ENCODE results near the gene UBE4B. TPM values are rescaled to one million over a fixed set of nuclear protein-coding genes. Genes with fewer than 3 reads are reported as not detected.

UBE4B gene
- total RNA-seq, 1 experiment from 2014 or later: 37.0 TPM

GRCh38 chr1:10048601-10049000 lies 15.8 kb downstream of the UBE4B start:
- Histone ChIP-seq H3K4me2 (ENCODE audit: low read depth, low read length, poor library complexity, severe bottlenecking) (no peak overlapping the region), H3K4me1 (ENCODE audit: low read length) (no peaks in the 10 kb centered on the region), H4K20me1 (ENCODE audit: insufficient read depth, low read depth, low read length) (no peaks in the 10 kb centered on the region), H3K9ac (ENCODE audit: low read length) (no peak overlapping the region), H3K27me3 (ENCODE audit: low read length) (no peaks in the 10 kb centered on the region), H3K36me3 (ENCODE audit: insufficient read depth, low read length) (no peaks in the 10 kb centered on the region), H3K4me3 (ENCODE audit: low read length) (no peak overlapping the region), H2AFZ (ENCODE audit: low read length) (no peak overlapping the region), H3K79me2 (ENCODE audit: low read length) (peaks cover 87% of the 10 kb centered on the region), H3K9me3 (ENCODE audit: low read length) (no peaks in the 10 kb centered on the region), H3K9me2 (replicated peaks; ENCODE audit: insufficient read depth, low read length) (no peaks in the 10 kb centered on the region), H3K27ac (ENCODE audit: low read length) (no peak overlapping the region)
- no peak for DNase-seq

GRCh38 chr1:10050611-10051010 lies 17.9 kb downstream of the UBE4B start:
- Histone ChIP-seq H4K20me1 (ENCODE audit: insufficient read depth, low read depth, low read length) (no peaks in the 10 kb centered on the region), H2AFZ (ENCODE audit: low read length) (no peak overlapping the region), H3K27ac (ENCODE audit: low read length) (no peak overlapping the region), H3K79me2 (ENCODE audit: low read length) (peaks cover 87% of the 10 kb centered on the region), H3K4me2 (ENCODE audit: low read depth, low read length, poor library complexity, severe bottlenecking) (no peak overlapping the region), H3K4me1 (ENCODE audit: low read length) (no peaks in the 10 kb centered on the region), H3K9me2 (replicated peaks; ENCODE audit: insufficient read depth, low read length) (no peaks in the 10 kb centered on the region), H3K9ac (ENCODE audit: low read length) (no peak overlapping the region), H3K27me3 (ENCODE audit: low read length) (no peaks in the 10 kb centered on the region), H3K4me3 (ENCODE audit: low read length) (no peak overlapping the region), H3K36me3 (ENCODE audit: insufficient read depth, low read length) (no peaks in the 10 kb centered on the region), H3K9me3 (ENCODE audit: low read length) (no peaks in the 10 kb centered on the region)
- no peak for DNase-seq

- H3K36me3 ChIP-seq (ENCODE audit: insufficient read depth, low read length): no peaks in the 10 kb centered on the region
- H3K4me3 ChIP-seq (ENCODE audit: low read length): no peak overlapping the region
- H3K27ac ChIP-seq (ENCODE audit: low read length): no peak overlapping the region
- no peak overlapping the region for H3K4me2 ChIP-seq (ENCODE audit: low read depth, low read length, poor library complexity, severe bottlenecking)
- H3K9me2 ChIP-seq (replicated peaks; ENCODE audit: insufficient read depth, low read length): no peaks in the 10 kb centered on the region
- peaks cover 86% of the 10 kb centered on the region for H3K79me2 ChIP-seq (ENCODE audit: low read length)
- H4K20me1 ChIP-seq (ENCODE audit: insufficient read depth, low read depth, low read length): no peaks in the 10 kb centered on the region
- H2AFZ ChIP-seq (ENCODE audit: low read length): no peak overlapping the region
- no peaks in the 10 kb centered on the region for H3K4me1 ChIP-seq (ENCODE audit: low read length)
- H3K27me3 ChIP-seq (ENCODE audit: low read length): no peaks in the 10 kb centered on the region
- no peak for DNase-seq
- no peak overlapping the region for H3K9ac ChIP-seq (ENCODE audit: low read length)
- no peaks in the 10 kb centered on the region for H3K9me3 ChIP-seq (ENCODE audit: low read length)
Observed at GRCh38 chr1:10051656-10052055, 18.9 kb downstream of the UBE4B start.

- no peak overlapping the region for H2AFZ ChIP-seq (ENCODE audit: low read length)
- no peak overlapping the region for H3K9ac ChIP-seq (ENCODE audit: low read length)
- no peaks in the 10 kb centered on the region for H3K9me3 ChIP-seq (ENCODE audit: low read length)
- H3K9me2 ChIP-seq (replicated peaks; ENCODE audit: insufficient read depth, low read length): no peaks in the 10 kb centered on the region
- no peak overlapping the region for H3K27ac ChIP-seq (ENCODE audit: low read length)
- H3K4me1 ChIP-seq (ENCODE audit: low read length): no peaks in the 10 kb centered on the region
- H3K36me3 ChIP-seq (ENCODE audit: insufficient read depth, low read length): no peaks in the 10 kb centered on the region
- H3K79me2 ChIP-seq (ENCODE audit: low read length): peaks cover 86% of the 10 kb centered on the region
- no peak overlapping the region for H3K4me3 ChIP-seq (ENCODE audit: low read length)
- no peaks in the 10 kb centered on the region for H4K20me1 ChIP-seq (ENCODE audit: insufficient read depth, low read depth, low read length)
- H3K27me3 ChIP-seq (ENCODE audit: low read length): no peaks in the 10 kb centered on the region
- H3K4me2 ChIP-seq (ENCODE audit: low read depth, low read length, poor library complexity, severe bottlenecking): no peak overlapping the region
- no peak for DNase-seq
Observed at GRCh38 chr1:10052347-10052746, 19.6 kb downstream of the UBE4B start.

- Histone ChIP-seq H3K27me3 (ENCODE audit: low read length) (no peaks in the 10 kb centered on the region), H3K36me3 (ENCODE audit: insufficient read depth, low read length) (no peaks in the 10 kb centered on the region), H3K9me3 (ENCODE audit: low read length) (no peaks in the 10 kb centered on the region), H3K27ac (ENCODE audit: low read length) (no peak overlapping the region), H3K79me2 (ENCODE audit: low read length) (peaks cover 87% of the 10 kb centered on the region), H2AFZ (ENCODE audit: low read length) (no peak overlapping the region), H3K4me3 (ENCODE audit: low read length) (no peak overlapping the region), H3K4me2 (ENCODE audit: low read depth, low read length, poor library complexity, severe bottlenecking) (no peak overlapping the region), H4K20me1 (ENCODE audit: insufficient read depth, low read depth, low read length) (no peaks in the 10 kb centered on the region), H3K9ac (ENCODE audit: low read length) (no peak overlapping the region), H3K9me2 (replicated peaks; ENCODE audit: insufficient read depth, low read length) (no peaks in the 10 kb centered on the region), H3K4me1 (ENCODE audit: low read length) (no peaks in the 10 kb centered on the region)
- no peak for DNase-seq
Observed at GRCh38 chr1:10054465-10054864, 21.7 kb downstream of the UBE4B start.

GRCh38 chr1:10056599-10056987 lies 23.8 kb downstream of the UBE4B start:
- Histone ChIP-seq H3K79me2 (ENCODE audit: low read length) (peaks cover 89% of the 10 kb centered on the region), H3K9me3 (ENCODE audit: low read length) (no peaks in the 10 kb centered on the region), H2AFZ (ENCODE audit: low read length) (no peak overlapping the region), H4K20me1 (ENCODE audit: insufficient read depth, low read depth, low read length) (no peaks in the 10 kb centered on the region), H3K4me2 (ENCODE audit: low read depth, low read length, poor library complexity, severe bottlenecking) (no peak overlapping the region), H3K9ac (ENCODE audit: low read length) (no peak overlapping the region), H3K27me3 (ENCODE audit: low read length) (no peaks in the 10 kb centered on the region), H3K27ac (ENCODE audit: low read length) (no peak overlapping the region), H3K4me3 (ENCODE audit: low read length) (no peak overlapping the region), H3K4me1 (ENCODE audit: low read length) (no peaks in the 10 kb centered on the region), H3K36me3 (ENCODE audit: insufficient read depth, low read length) (no peaks in the 10 kb centered on the region), H3K9me2 (replicated peaks; ENCODE audit: insufficient read depth, low read length) (no peaks in the 10 kb centered on the region)
- DNase-seq: no peak

- Histone ChIP-seq H3K4me2 (ENCODE audit: low read depth, low read length, poor library complexity, severe bottlenecking) (no peak overlapping the region), H3K9ac (ENCODE audit: low read length) (no peak overlapping the region), H3K27ac (ENCODE audit: low read length) (no peak overlapping the region), H3K27me3 (ENCODE audit: low read length) (no peaks in the 10 kb centered on the region), H3K9me3 (ENCODE audit: low read length) (no peaks in the 10 kb centered on the region), H2AFZ (ENCODE audit: low read length) (no peak overlapping the region), H3K4me3 (ENCODE audit: low read length) (no peak overlapping the region), H3K36me3 (ENCODE audit: insufficient read depth, low read length) (no peaks in the 10 kb centered on the region), H3K4me1 (ENCODE audit: low read length) (no peaks in the 10 kb centered on the region), H3K9me2 (replicated peaks; ENCODE audit: insufficient read depth, low read length) (no peaks in the 10 kb centered on the region), H3K79me2 (ENCODE audit: low read length) (peaks cover 84% of the 10 kb centered on the region), H4K20me1 (ENCODE audit: insufficient read depth, low read depth, low read length) (no peaks in the 10 kb centered on the region)
- no peak for DNase-seq
Observed at GRCh38 chr1:10057343-10057742, 24.6 kb downstream of the UBE4B start.

GRCh38 chr1:10057796-10058195 lies 25.0 kb downstream of the UBE4B start:
- no peaks in the 10 kb centered on the region for H4K20me1 ChIP-seq (ENCODE audit: insufficient read depth, low read depth, low read length)

GRCh38 chr1:10059342-10059718 lies 26.6 kb downstream of the UBE4B start:
- Histone ChIP-seq H4K20me1 (ENCODE audit: insufficient read depth, low read depth, low read length) (no peaks in the 10 kb centered on the region), H3K9me2 (replicated peaks; ENCODE audit: insufficient read depth, low read length) (no peaks in the 10 kb centered on the region), H2AFZ (ENCODE audit: low read length) (no peak overlapping the region), H3K9ac (ENCODE audit: low read length) (no peak overlapping the region), H3K4me3 (ENCODE audit: low read length) (no peak overlapping the region), H3K27ac (ENCODE audit: low read length) (no peak overlapping the region), H3K4me2 (ENCODE audit: low read depth, low read length, poor library complexity, severe bottlenecking) (no peak overlapping the region), H3K9me3 (ENCODE audit: low read length) (no peaks in the 10 kb centered on the region), H3K36me3 (ENCODE audit: insufficient read depth, low read length) (no peaks in the 10 kb centered on the region), H3K4me1 (ENCODE audit: low read length) (no peaks in the 10 kb centered on the region), H3K79me2 (ENCODE audit: low read length) (peaks cover 83% of the 10 kb centered on the region), H3K27me3 (ENCODE audit: low read length) (no peaks in the 10 kb centered on the region)
- no peak for DNase-seq

More at GRCh38 chr1:10057796-10058195, 25.0 kb downstream of the UBE4B start:
- Histone ChIP-seq H3K9ac (ENCODE audit: low read length) (no peak overlapping the region), H3K36me3 (ENCODE audit: insufficient read depth, low read length) (no peaks in the 10 kb centered on the region), H3K9me3 (ENCODE audit: low read length) (no peaks in the 10 kb centered on the region), H3K4me2 (ENCODE audit: low read depth, low read length, poor library complexity, severe bottlenecking) (no peak overlapping the region), H2AFZ (ENCODE audit: low read length) (no peak overlapping the region), H3K4me1 (ENCODE audit: low read length) (no peaks in the 10 kb centered on the region), H3K79me2 (ENCODE audit: low read length) (peaks cover 79% of the 10 kb centered on the region), H3K9me2 (replicated peaks; ENCODE audit: insufficient read depth, low read length) (no peaks in the 10 kb centered on the region), H3K4me3 (ENCODE audit: low read length) (no peak overlapping the region), H3K27me3 (ENCODE audit: low read length) (no peaks in the 10 kb centered on the region), H3K27ac (ENCODE audit: low read length) (no peak overlapping the region)
- DNase-seq: no peak
